MM.1S (cell line): ENCODE data around the gene SLAIN2.

ENCODE experiments used
- CTCF ChIP-seq: fragments of 300-600 bp; sonication (generic); IDR thresholded peaks from 2 replicates; pipeline ENCODE4 v1.5.1; 2016; ENCODE audit warnings: antibody characterized with exemption, low read length, mixed read lengths
- EZH2 ChIP-seq: fragments of 300-600 bp; sonication (generic); optimal IDR thresholded peaks from 2 replicates; pipeline ENCODE3; 2017; ENCODE audit warnings: low read depth, mild to moderate bottlenecking, antibody characterized with exemption, low read length, mixed read lengths
- EZH2phosphoT487 ChIP-seq: fragments of 300-600 bp; sonication (generic); IDR thresholded peaks from 2 replicates; pipeline ENCODE4 v1.6.1; 2018; ENCODE audit warnings: antibody characterized with exemption, low read length

DNA sequence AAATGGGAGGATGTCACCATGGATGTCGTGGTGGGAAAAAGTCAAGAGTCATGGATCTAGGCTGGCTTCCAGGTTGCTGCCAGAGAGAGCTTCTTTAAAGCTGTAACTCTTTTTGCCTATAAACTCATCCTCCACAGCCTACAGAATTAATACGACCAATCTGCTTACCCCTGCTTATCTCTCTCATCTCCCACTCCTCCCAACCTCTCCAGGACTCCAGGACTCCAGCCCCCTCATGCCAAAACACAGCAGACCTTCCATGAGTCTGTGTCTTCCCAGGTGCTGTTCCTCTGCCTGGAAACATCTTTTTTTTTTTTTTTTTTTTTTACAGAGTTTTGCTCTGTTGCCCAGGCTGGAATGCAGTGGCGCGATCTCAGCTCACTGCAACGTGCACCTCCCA lies 126.6 kb downstream of the SLAIN2 start:
- no peak for TF ChIP-seq CTCF
- TF ChIP-seq EZH2phosphoT487, result no peak
- no peak for TF ChIP-seq EZH2
